Bronchial epithelial cell (primary cell): ENCODE results near the gene CPNE5. TPM values are rescaled to one million over a fixed set of nuclear protein-coding genes. Genes with fewer than 3 reads are reported as not detected.

ENCODE experiments used
- DNase-seq: peaks from one replicate; pipeline ENCODE4 v3.0.0-alpha.2; 2010; ENCODE audit warnings: low read depth
- FAIRE-seq: peaks from 2 replicates; lab custom pipeline; 2011; peaks lifted over from hg19 to GRCh38; lab: Jason Lieb, UNC
- H3K27me3 ChIP-seq: 2 replicates; pipeline ENCODE4 v1.5.1; 2011; ENCODE audit warnings: low read length; ENCODE audit not compliant: control insufficient read depth, insufficient read depth
- H3K36me3 ChIP-seq: 2 replicates; pipeline ENCODE4 v1.5.1; 2011; ENCODE audit warnings: low read length; ENCODE audit not compliant: control insufficient read depth, insufficient read depth
- H3K4me3 ChIP-seq: 2 replicates; pipeline ENCODE4 v1.5.1; 2011; ENCODE audit warnings: mild to moderate bottlenecking, low read depth, low read length, control low read depth
- CTCF ChIP-seq: IDR thresholded peaks from 2 replicates; pipeline ENCODE4 v1.5.1; 2011; ENCODE audit warnings: mild to moderate bottlenecking, moderate library complexity, low read length, control low read depth, inconsistent platforms; ENCODE audit not compliant: insufficient read depth, severe bottlenecking
- total RNA-seq: library from RNA; depleted of rRNA; stranded (reverse); fragments of >200 nt; gene quantifications from 2 replicates; pipeline ENCODE4 v1.2.1, GENCODE V29; 2014

CPNE5 gene
- total RNA-seq, 1 donor from 2014 or later = not detected

DNA sequence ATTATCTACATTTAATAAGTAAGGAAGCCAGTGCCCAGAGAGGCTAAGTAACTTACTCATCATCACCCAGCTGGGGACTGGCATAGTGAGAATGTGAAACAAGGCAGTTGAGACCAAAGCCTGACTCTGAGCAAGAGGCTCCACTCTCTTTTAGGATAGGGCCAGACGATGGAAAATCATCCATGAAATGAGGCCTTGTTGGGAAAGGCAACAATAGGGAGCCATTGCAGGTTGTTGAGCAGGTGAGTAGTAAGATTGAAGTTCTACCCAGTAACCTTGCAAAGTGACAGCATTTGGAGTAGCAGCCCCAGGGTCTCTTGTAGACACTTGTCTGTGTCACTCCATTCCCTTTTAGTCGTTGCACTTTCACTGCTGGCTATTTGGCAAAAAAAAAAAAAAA is 2.5 kb upstream of the CPNE5 start:
- Histone ChIP-seq H3K36me3 (no peaks in the 10 kb centered on the region), H3K27me3 (peaks cover 23% of the 10 kb centered on the region), H3K4me3 (no peak overlapping the region)
- no peak for FAIRE-seq
- no peak for DNase-seq
- no peak for TF ChIP-seq CTCF

DNA sequence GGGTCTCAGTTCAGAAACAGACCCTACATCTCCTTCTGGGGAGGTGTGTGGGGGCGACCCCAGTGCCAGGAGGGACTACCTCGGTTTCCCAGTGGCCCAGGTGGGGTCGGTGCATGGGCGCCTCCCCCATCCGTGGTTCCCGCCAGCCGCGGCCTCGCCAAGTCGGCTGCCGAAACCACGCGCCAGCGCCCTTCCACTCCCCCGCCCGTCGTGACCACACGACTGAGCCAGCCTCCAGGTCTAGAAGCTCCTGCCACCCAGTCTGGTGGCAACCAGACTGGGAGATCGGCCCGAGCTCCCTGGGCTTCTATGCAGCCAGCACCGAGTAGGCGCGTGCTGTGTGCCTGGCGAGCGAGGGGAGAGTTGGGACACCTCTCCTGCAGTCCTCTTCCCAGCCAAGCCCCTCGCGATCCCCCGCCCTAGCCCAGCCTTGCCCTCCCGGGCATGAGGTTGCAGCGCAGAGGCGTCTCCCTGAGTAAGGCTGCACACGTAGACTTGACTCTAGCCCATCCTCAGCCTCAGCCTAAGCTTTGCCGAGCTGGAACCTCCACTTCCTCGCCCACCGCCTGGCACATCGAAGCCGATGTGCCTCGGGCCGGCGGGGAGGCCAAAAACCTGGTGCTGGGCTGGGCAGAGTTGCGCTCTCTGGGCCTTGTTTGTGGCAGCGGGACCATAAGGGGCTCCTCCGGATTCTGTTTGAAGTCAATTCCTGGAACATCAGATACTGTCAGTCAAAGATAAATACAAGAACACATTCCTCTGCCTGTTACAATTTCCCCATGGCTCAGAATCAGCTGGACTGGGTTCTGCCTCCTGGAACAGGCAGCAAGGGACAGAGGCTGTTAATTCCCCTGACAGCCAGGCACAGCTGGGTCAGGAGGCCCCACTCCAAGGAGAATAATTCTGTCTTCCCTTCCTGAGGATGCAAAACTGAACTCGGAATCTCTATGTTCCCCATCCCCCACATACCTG is 1.5 kb upstream of the CPNE5 start:
- H3K27me3 ChIP-seq = peaks cover 23% of the 10 kb centered on the region
- H3K4me3 ChIP-seq = peak overlapping the region; percentile 28
- DNase-seq (no peak), FAIRE-seq (no peak)
- no peak for TF ChIP-seq CTCF
- no peaks in the 10 kb centered on the region for H3K36me3 ChIP-seq

DNA sequence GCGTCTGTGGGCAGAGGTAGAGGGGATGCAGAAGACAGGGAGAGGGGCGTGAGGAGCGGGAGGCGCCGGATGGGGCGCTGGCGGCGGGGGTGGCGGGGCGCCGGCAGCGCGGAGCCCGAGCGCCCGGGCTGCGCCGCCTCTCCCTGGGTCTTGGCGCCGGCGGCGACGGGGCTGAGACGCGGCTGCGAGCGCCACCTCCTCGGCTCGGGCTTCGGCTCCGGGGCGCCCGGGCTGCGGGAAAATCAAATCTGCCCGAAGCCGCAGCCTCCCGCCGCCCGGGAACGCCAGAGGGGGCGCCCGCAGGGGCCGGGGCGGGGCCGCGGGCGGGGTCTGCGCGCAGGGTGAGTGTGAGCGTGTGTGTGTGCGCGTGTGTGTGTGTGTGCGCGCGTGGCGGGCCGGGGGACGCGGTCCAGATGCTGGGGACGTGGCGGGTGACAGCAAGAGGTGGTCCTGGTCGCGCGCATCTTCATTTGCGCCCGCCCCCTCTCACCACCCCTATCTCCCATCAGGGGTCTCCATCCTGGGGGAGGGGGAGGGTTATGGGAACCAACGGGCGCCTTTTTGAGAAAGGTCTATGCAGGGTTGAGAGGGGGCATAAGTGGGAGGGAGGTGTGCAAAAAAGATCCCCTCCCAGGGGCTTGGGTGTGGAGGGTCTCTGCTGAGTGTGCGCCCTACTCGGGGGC is 646 bp upstream of the CPNE5 start:
- peak overlapping the region; percentile 28 for H3K4me3 ChIP-seq
- FAIRE-seq (no peak), DNase-seq (no peak)
- peaks cover 24% of the 10 kb centered on the region for H3K27me3 ChIP-seq
- TF ChIP-seq CTCF = no peak
- H3K36me3 ChIP-seq = no peaks in the 10 kb centered on the region

- peaks cover 24% of the 10 kb centered on the region for H3K27me3 ChIP-seq
- no peak for FAIRE-seq
- TF ChIP-seq CTCF = no peak
- no peak overlapping the region for H3K4me3 ChIP-seq
- no peaks in the 10 kb centered on the region for H3K36me3 ChIP-seq
- DNase-seq = no peak
These were observed 1.6 kb downstream of the CPNE5 start for GRCh38 chr6:36837686-36838085.

DNA sequence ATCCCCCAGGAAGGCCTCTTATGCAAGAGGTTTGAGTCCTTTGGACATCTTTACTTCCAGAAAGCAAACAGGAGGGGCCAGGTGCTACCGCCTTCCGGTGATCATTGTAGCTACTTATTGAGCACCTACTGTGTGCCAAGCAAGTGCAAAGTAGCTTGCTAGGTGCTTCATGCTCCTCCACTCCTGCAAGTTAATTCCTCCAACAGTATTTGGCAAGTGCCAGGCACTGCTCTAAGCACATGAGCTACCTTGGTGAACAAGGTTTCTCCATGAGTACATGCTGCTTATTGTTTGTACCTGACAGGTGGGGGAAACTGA is 2.3 kb downstream of the CPNE5 start:
- FAIRE-seq = no peak
- TF ChIP-seq CTCF = no peak
- Histone ChIP-seq H3K36me3 (no peaks in the 10 kb centered on the region), H3K27me3 (peaks cover 24% of the 10 kb centered on the region), H3K4me3 (no peak overlapping the region)
- DNase-seq = no peak
